RWPE2 (cell line): ENCODE data around the gene MSH3.

Experiments used
- ATAC-seq: fragments of 200-7000 bp; cut with Tn5 transposase; 3 replicates; pipeline ENCODE4 v1.9.1; 2021; ENCODE audit warnings: low read depth
- DNase-seq: peaks from one replicate; pipeline ENCODE4 v3.0.0-alpha.2; 2020; ENCODE audit warnings: low spot score
- H3K27ac ChIP-seq: fragments of 450-650 bp; 2 replicates; pipeline ENCODE4 v1.5.1; 2017; ENCODE audit warnings: mild to moderate bottlenecking; ENCODE audit not compliant: poor library complexity, severe bottlenecking
- H3K27me3 ChIP-seq: fragments of 250-450 bp; sonication (Bioruptor Pico); 2 replicates; pipeline ENCODE4 v1.5.1; 2021; ENCODE audit warnings: mild to moderate bottlenecking, moderate library complexity; ENCODE audit not compliant: insufficient read depth, poor library complexity, severe bottlenecking
- H3K36me3 ChIP-seq: fragments of 250-450 bp; sonication (Bioruptor Pico); 2 replicates; pipeline ENCODE4 v1.5.1; 2020; ENCODE audit warnings: low read depth, mild to moderate bottlenecking, moderate library complexity
- H3K4me1 ChIP-seq: fragments of 250-450 bp; sonication (Bioruptor Pico); 2 replicates; pipeline ENCODE4 v1.5.1; 2021; ENCODE audit warnings: mild to moderate bottlenecking, moderate library complexity; ENCODE audit not compliant: insufficient read depth, poor library complexity, severe bottlenecking
- H3K4me3 ChIP-seq: fragments of 250-450 bp; sonication (Bioruptor Pico); 2 replicates; pipeline ENCODE4 v1.5.1; 2021; ENCODE audit warnings: mild to moderate bottlenecking, moderate library complexity; ENCODE audit not compliant: severe bottlenecking
- H3K9me3 ChIP-seq: fragments of 250-450 bp; sonication (Bioruptor Pico); 2 replicates; pipeline ENCODE4 v1.5.1; 2021; ENCODE audit warnings: mild to moderate bottlenecking, moderate library complexity; ENCODE audit not compliant: severe bottlenecking
- TF ChIP-seq, protein P1 (sequence below): fragments of 450-650 bp; IDR thresholded peaks from one replicate; pipeline ENCODE4 v1.5.1; 2017; ENCODE audit warnings: mild to moderate bottlenecking, moderate library complexity; ENCODE audit not compliant: poor library complexity, severe bottlenecking

MSH3 gene

DNA sequence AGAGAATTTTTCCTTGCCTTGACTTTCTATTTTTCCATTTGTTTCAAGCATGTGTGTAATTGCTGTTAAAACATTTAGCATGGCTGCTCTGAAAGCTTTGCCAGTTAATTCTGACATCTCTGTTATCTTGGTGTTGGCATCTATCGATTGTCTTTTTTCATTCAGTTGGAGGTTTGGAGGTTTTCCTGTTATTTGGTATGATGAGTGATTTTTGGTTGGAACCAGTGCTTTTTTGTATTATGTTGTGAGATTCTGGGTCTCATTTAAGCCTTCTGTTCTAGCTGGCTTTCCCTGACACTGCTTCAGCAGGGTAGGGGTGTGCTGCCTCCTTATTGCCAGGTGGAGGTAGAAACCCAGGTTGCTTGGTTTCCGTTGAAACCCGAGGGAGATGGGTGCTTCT lies 41.2 kb downstream of the MSH3 start:
- H3K9me3 ChIP-seq, result no peaks in the 10 kb centered on the region
- H3K4me3 ChIP-seq, result no peak overlapping the region
- H3K36me3 ChIP-seq, result peaks cover 15% of the 10 kb centered on the region
- DNase-seq, result no peak
- H3K27me3 ChIP-seq, result no peaks in the 10 kb centered on the region
- no peak for ATAC-seq
- no peak overlapping the region for H3K27ac ChIP-seq
- TF ChIP-seq, protein P1, sequence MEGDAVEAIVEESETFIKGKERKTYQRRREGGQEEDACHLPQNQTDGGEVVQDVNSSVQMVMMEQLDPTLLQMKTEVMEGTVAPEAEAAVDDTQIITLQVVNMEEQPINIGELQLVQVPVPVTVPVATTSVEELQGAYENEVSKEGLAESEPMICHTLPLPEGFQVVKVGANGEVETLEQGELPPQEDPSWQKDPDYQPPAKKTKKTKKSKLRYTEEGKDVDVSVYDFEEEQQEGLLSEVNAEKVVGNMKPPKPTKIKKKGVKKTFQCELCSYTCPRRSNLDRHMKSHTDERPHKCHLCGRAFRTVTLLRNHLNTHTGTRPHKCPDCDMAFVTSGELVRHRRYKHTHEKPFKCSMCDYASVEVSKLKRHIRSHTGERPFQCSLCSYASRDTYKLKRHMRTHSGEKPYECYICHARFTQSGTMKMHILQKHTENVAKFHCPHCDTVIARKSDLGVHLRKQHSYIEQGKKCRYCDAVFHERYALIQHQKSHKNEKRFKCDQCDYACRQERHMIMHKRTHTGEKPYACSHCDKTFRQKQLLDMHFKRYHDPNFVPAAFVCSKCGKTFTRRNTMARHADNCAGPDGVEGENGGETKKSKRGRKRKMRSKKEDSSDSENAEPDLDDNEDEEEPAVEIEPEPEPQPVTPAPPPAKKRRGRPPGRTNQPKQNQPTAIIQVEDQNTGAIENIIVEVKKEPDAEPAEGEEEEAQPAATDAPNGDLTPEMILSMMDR, result no peak
- no peaks in the 10 kb centered on the region for H3K4me1 ChIP-seq

GRCh38 chr5:80696450-80696849 lies 42.0 kb downstream of the MSH3 start:
- Histone ChIP-seq H3K36me3 (peaks cover 15% of the 10 kb centered on the region), H3K4me1 (no peaks in the 10 kb centered on the region), H3K27ac (no peak overlapping the region), H3K9me3 (no peaks in the 10 kb centered on the region), H3K27me3 (no peaks in the 10 kb centered on the region), H3K4me3 (no peak overlapping the region)
- DNase-seq (no peak), ATAC-seq (no peak)
- TF ChIP-seq, protein P1, result no peak

GRCh38 chr5:80697100-80697499 lies 42.6 kb downstream of the MSH3 start:
- Histone ChIP-seq H3K4me1 (no peaks in the 10 kb centered on the region), H3K4me3 (no peak overlapping the region), H3K9me3 (no peaks in the 10 kb centered on the region), H3K27me3 (no peaks in the 10 kb centered on the region), H3K27ac (no peak overlapping the region), H3K36me3 (peaks cover 15% of the 10 kb centered on the region)
- ATAC-seq (no peak), DNase-seq (no peak)
- TF ChIP-seq, protein P1, result no peak

DNA sequence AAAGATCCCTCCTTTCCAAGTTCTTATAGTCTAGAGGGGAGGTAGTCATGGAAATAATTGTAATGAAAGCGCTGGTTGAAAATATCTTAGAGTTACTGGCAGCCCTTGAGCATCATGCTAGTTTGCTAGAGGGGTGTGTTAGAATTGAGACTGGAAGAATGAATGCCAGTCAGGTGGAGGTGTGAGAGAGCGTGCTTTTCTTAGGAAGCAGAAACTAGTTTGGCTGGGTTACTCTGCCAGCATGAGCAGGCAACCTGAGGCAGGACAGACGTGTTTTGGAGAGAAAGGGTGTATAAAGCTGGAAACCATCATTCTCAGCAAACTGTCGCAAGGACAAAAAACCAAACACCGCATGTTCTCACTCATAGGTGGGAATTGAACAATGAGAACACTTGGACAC lies 43.9 kb downstream of the MSH3 start:
- TF ChIP-seq, protein P1, result no peak
- ATAC-seq, result no peak

GRCh38 chr5:80701597-80701996 lies 47.1 kb downstream of the MSH3 start:
- no peaks in the 10 kb centered on the region for H3K27me3 ChIP-seq
- no peak for DNase-seq
- no peak overlapping the region for H3K4me3 ChIP-seq
- no peaks in the 10 kb centered on the region for H3K9me3 ChIP-seq
- no peak for ATAC-seq
- H3K36me3 ChIP-seq, result peaks cover 9% of the 10 kb centered on the region; the same call in 1 of the 2 replicates
- H3K27ac ChIP-seq, result no peak overlapping the region
- H3K4me1 ChIP-seq, result no peaks in the 10 kb centered on the region
- TF ChIP-seq, protein P1, result no peak

More for the DNA sequence above, 43.9 kb downstream of the MSH3 start:
- DNase-seq, result no peak
- H3K36me3 ChIP-seq, result peaks cover 15% of the 10 kb centered on the region
- H3K4me1 ChIP-seq, result no peaks in the 10 kb centered on the region
- no peaks in the 10 kb centered on the region for H3K27me3 ChIP-seq
- no peaks in the 10 kb centered on the region for H3K9me3 ChIP-seq
- no peak overlapping the region for H3K4me3 ChIP-seq
- H3K27ac ChIP-seq, result no peak overlapping the region
